Mucosa of descending colon (tissue), 3 donors: ENCODE results near the gene PELI3. TPM values are rescaled to one million over a fixed set of nuclear protein-coding genes. Genes with fewer than 3 reads are reported as not detected.

ENCODE experiments used
- ATAC-seq: fragments of 200-7000 bp; cut with Tn5 transposase; one replicate; pipeline ENCODE4 v1.9.1; 2020; ENCODE audit warnings: mild to moderate bottlenecking, moderate library complexity
- DNase-seq, 3 donors: peaks; one replicate each; pipeline ENCODE4 v3.0.0-alpha.2; 2020
- H3K36me3 ChIP-seq: fragments of 200-600 bp; one replicate; pipeline ENCODE4 v1.8.0; 2021; ENCODE audit warnings: low read depth, mild to moderate bottlenecking
- H3K4me1 ChIP-seq: fragments of 200-600 bp; one replicate; pipeline ENCODE4 v1.8.0; 2021; ENCODE audit warnings: low read depth, mild to moderate bottlenecking
- H3K4me3 ChIP-seq: fragments of 200-600 bp; one replicate; pipeline ENCODE4 v1.8.0; 2021; ENCODE audit warnings: mild to moderate bottlenecking
- H3K9me3 ChIP-seq: fragments of 200-600 bp; one replicate; pipeline ENCODE4 v1.8.0; 2021; ENCODE audit warnings: mild to moderate bottlenecking
- CTCF ChIP-seq: fragments of 200-600 bp; IDR thresholded peaks from one replicate; pipeline ENCODE4 v1.8.0; 2022; ENCODE audit warnings: antibody characterized with exemption, mild to moderate bottlenecking
- intact Hi-C, 2 donors: fragments of 100-400 bp; cut with DNase I in 1 of 2; cut with micrococcal nuclease in 1 of 2; formaldehyde crosslinking; loops; one replicate each; pipeline versions ENCODE4 v1.11.0 to v1.11.1; 2022; cut with DNase I, micrococcal nuclease
- total RNA-seq, 3 donors: library from RNA; stranded (reverse); fragmentation: NEBNext Ultra II Directional in 2 of 3; extraction: Animal tissue kit (Norgen Biotek cat#: 25700) in 2 of 3; gene quantifications; one replicate each; pipeline versions ENCODE4 v1.2.1 to v1.2.4, GENCODE V29; 2021 to 2023
- donor health status: DM: no; HTN: no; CAD: no; lungs with moderate emphysema.
- donor health status: DM: no; HTN: no; CAD: no.
- donor health status: DM: no; HTN: yes; CAD: no.

Gene PELI3
- total RNA-seq, 3 donors from 2014 or later = 2.8 to 25.5 (median 3.6) TPM

GRCh38 chr11:66489636-66490035 is 22.9 kb downstream of the PELI3 start:
- DNase-seq = no peak
- Histone ChIP-seq H3K9me3 (no peaks in the 10 kb centered on the region), H3K4me3 (no peak overlapping the region), H3K36me3 (no peaks in the 10 kb centered on the region), H3K4me1 (no peaks in the 10 kb centered on the region)
- no peak for TF ChIP-seq CTCF
- intact Hi-C loops = no loop called here
- ATAC-seq = no peak

- Histone ChIP-seq H3K36me3 (no peaks in the 10 kb centered on the region), H3K4me3 (no peak overlapping the region), H3K4me1 (no peaks in the 10 kb centered on the region), H3K9me3 (no peaks in the 10 kb centered on the region)
- DNase-seq (no peak), ATAC-seq (no peak)
- intact Hi-C loops = no loop called here
- no peak for TF ChIP-seq CTCF
Measured at GRCh38 chr11:66491315-66491935, 24.7 kb downstream of the PELI3 start.

GRCh38 chr11:66492161-66492865 is 25.6 kb downstream of the PELI3 start:
- intact Hi-C loops = no loop called here
- Histone ChIP-seq H3K9me3 (no peaks in the 10 kb centered on the region), H3K36me3 (no peaks in the 10 kb centered on the region), H3K4me1 (no peaks in the 10 kb centered on the region), H3K4me3 (no peak overlapping the region)
- no peak for DNase-seq
- no peak for TF ChIP-seq CTCF
- ATAC-seq = no peak

GRCh38 chr11:66493130-66493529 is 26.4 kb downstream of the PELI3 start:
- no peak overlapping the region for H3K4me3 ChIP-seq
- H3K4me1 ChIP-seq = no peaks in the 10 kb centered on the region
- DNase-seq (no peak), ATAC-seq (peak; percentile 68)
- intact Hi-C loops = no loop called here
- no peak for TF ChIP-seq CTCF
- H3K9me3 ChIP-seq = no peaks in the 10 kb centered on the region
- H3K36me3 ChIP-seq = no peaks in the 10 kb centered on the region

GRCh38 chr11:66494458-66494857 is 27.8 kb downstream of the PELI3 start:
- no peak for TF ChIP-seq CTCF
- no peak for ATAC-seq

More at GRCh38 chr11:66494458-66494857, 27.8 kb downstream of the PELI3 start:
- H3K9me3 ChIP-seq = no peaks in the 10 kb centered on the region
- DNase-seq = no peak
- no peaks in the 10 kb centered on the region for H3K36me3 ChIP-seq
- H3K4me1 ChIP-seq = no peaks in the 10 kb centered on the region
- intact Hi-C loops = no loop called here
- H3K4me3 ChIP-seq = no peak overlapping the region
